Measurements from ENCODE around the gene OR10K1. TPM values are rescaled to one million over a fixed set of nuclear protein-coding genes. Genes with fewer than 3 reads are reported as not detected.

The OR10K1 gene
- total RNA-seq, 1 experiment from 2014 or later, result not detected

- BruUV-seq (replicated peaks), result no TSS peak
- no peak for DNase-seq (ENCODE audit: low read depth, low spot score)
- RAD21 ChIA-PET (ENCODE audit: low non-redundant PET in 1 of 2, low total read pairs in 2 of 2, uncharacterized antibody in 2 of 2, unreplicated experiment in 2 of 2), result no interaction called here
- ATAC-seq, result no peak
- Histone ChIP-seq H3K27ac (ENCODE audit: low read depth, low read length) (no peak overlapping the region), H3K36me3 (ENCODE audit: control insufficient read depth in 1 of 2, insufficient read depth in 2 of 2, low read length in 2 of 2) (no peaks in the 10 kb centered on the region), H3K9me3 (ENCODE audit: control insufficient read depth in 1 of 2, insufficient read depth in 1 of 2, low read depth in 1 of 2, low read length in 2 of 2) (no peaks in the 10 kb centered on the region), H3K4me2 (ENCODE audit: low read length) (no peak overlapping the region), H3K4me3 (replicated peaks in 1 of 2; ENCODE audit: low read depth in 1 of 2, low read length in 2 of 2) (no peak overlapping the region), H3K27me3 (ENCODE audit: insufficient read depth, low read length) (no peaks in the 10 kb centered on the region), H3K9me2 (ENCODE audit: insufficient read depth) (no peaks in the 10 kb centered on the region), H3K4me1 (ENCODE audit: control insufficient read depth in 1 of 2, insufficient read depth in 2 of 2, low read length in 2 of 2) (no peaks in the 10 kb centered on the region), H3K9ac (ENCODE audit: low read length) (no peak overlapping the region), H3K79me2 (ENCODE audit: insufficient read depth, low read length) (no peaks in the 10 kb centered on the region), H2AFZ (ENCODE audit: low read depth, low read length, poor library complexity, severe bottlenecking) (no peak overlapping the region), H4K20me1 (ENCODE audit: insufficient read depth) (no peaks in the 10 kb centered on the region)
- POLR2A ChIA-PET, result no interaction called here
- CTCF ChIA-PET, result no interaction called here
- TF ChIP-seq POLR2AphosphoS5 (IDR thresholded peaks at IDR 0.05; ENCODE audit: low read depth, low read length) (no peak), CTCF (IDR thresholded peaks at IDR 0.05 in 2 of 3, conservative IDR thresholded peaks at IDR 0.05 in 1 of 3; ENCODE audit: borderline replicate concordance in 1 of 3, insufficient read depth in 1 of 3, low read depth in 2 of 3, low read length in 2 of 3) (no peak), EGR1 (IDR thresholded peaks at IDR 0.05; ENCODE audit: low read depth) (no peak), EZH2phosphoT487 (IDR thresholded peaks at IDR 0.05; ENCODE audit: borderline replicate concordance) (no peak), POLR2A (IDR thresholded peaks at IDR 0.05; ENCODE audit: borderline replicate concordance, extremely low read depth, insufficient read depth, insufficient read length) (no peak), MAX (IDR thresholded peaks at IDR 0.05) (no peak), SIN3A (IDR thresholded peaks at IDR 0.05; ENCODE audit: low read depth) (no peak), JUND (IDR thresholded peaks at IDR 0.05) (no peak), EZH2 (IDR thresholded peaks at IDR 0.05) (no peak), TCF7L2 (IDR thresholded peaks at IDR 0.05; ENCODE audit: borderline replicate concordance, extremely low read depth, insufficient read depth, insufficient read length) (no peak), FOSL1 (IDR thresholded peaks at IDR 0.05; ENCODE audit: low read depth) (no peak)
- intact Hi-C loops (cut with micrococcal nuclease), result no loop called here
Measured at GRCh38 chr1:158491316-158491715, 29.7 kb downstream of the OR10K1 start.

Measured in HCT116 (cell line).